GM12878 (cell line): Measurements from ENCODE around the gene CAMTA1. TPM values are rescaled to one million over a fixed set of nuclear protein-coding genes. Genes with fewer than 3 reads are reported as not detected.
A peak's percentile ranks its signal among the peaks of the same experiment; 100 is the strongest.

Experiments
- ATAC-seq: fragments of 200-7000 bp; cut with Tn5 transposase; 3 replicates; pipeline ENCODE4 v1.9.1; 2020; ENCODE audit warnings: mild to moderate bottlenecking, moderate library complexity
- BruUV-seq: library from RNA; stranded (reverse); fragments of 400-500 nt; replicated peaks from 2 replicates; lab custom pipeline; 2021; lab: Mats Ljungman, UMichigan
- CTCF ChIA-PET: fragments of 300-600 bp; sonication (Branson Sonifier 250); formaldehyde crosslinking; extraction: SDS; loops from one replicate; lab custom pipeline; 2021; ENCODE audit warnings: inconsistent platforms; lab: Yijun Ruan, JAX
- POLR2A ChIA-PET: fragments of 350-600 bp; formaldehyde crosslinking; extraction: SDS; loops from one replicate; lab custom pipeline; 2021; ENCODE audit warnings: inconsistent platforms; lab: Charles Lee
- RAD21 ChIA-PET: fragments of 300-600 bp; sonication (Branson Sonifier 250); formaldehyde crosslinking; loops from one replicate; lab custom pipeline; 2023; ENCODE audit warnings: antibody characterized with exemption; ENCODE audit not compliant: unreplicated experiment; lab: Charles Lee
- SMC1A ChIA-PET: fragments of 300-600 bp; sonication (Branson Sonifier 250); formaldehyde crosslinking; loops from one replicate; lab custom pipeline; 2023; ENCODE audit not compliant: unreplicated experiment, uncharacterized antibody; lab: Charles Lee
- DNase-seq: peaks from one replicate; pipeline ENCODE4 v3.0.0-alpha.2; 2011; ENCODE audit warnings: low read depth, low spot score
- FAIRE-seq: peaks from 3 replicates; lab custom pipeline; 2011; peaks lifted over from hg19 to GRCh38; lab: Jason Lieb, UNC
- H2AFZ ChIP-seq: 2 replicates; pipeline ENCODE4 v1.6.0; 2011; ENCODE audit warnings: low read depth, low read length, control low read depth; ENCODE audit not compliant: control insufficient read depth
- H3K27ac ChIP-seq: 2 replicates; pipeline ENCODE4 v1.5.1; 2011; ENCODE audit warnings: control low read depth; ENCODE audit not compliant: control insufficient read depth, insufficient read depth
- H3K27me3 ChIP-seq, 2 experiments: replicated peaks in 1 of 2; 2 replicates each; pipeline versions ENCODE4 v1.6.0 to v1.6.1; 2011; ENCODE audit warnings: low read length in 1 of 2; ENCODE audit not compliant: control insufficient read depth in 2 of 2, insufficient read depth in 2 of 2
- H3K36me3 ChIP-seq, 2 experiments: 2 replicates each; pipeline ENCODE4 v1.5.1; 2011; ENCODE audit warnings: low read length in 1 of 2; ENCODE audit not compliant: control insufficient read depth in 2 of 2, insufficient read depth in 2 of 2
- H3K4me1 ChIP-seq: 2 replicates; pipeline ENCODE4 v1.6.1; 2011; ENCODE audit warnings: mild to moderate bottlenecking, low read length, moderate library complexity, mixed read lengths; ENCODE audit not compliant: control insufficient read depth, insufficient read depth
- H3K4me2 ChIP-seq: 2 replicates; pipeline ENCODE4 v1.6.0; 2011; ENCODE audit warnings: control low read depth; ENCODE audit not compliant: control insufficient read depth, insufficient read depth
- H3K4me3 ChIP-seq: fragments of 200-600 bp; sonication (generic); 2 replicates; pipeline ENCODE4 v1.5.1; 2016
- H3K79me2 ChIP-seq: 2 replicates; pipeline ENCODE4 v1.6.0; 2011; ENCODE audit warnings: low read length; ENCODE audit not compliant: control insufficient read depth, insufficient read depth
- H3K9ac ChIP-seq: 2 replicates; pipeline ENCODE4 v1.8.0; 2011; ENCODE audit warnings: low read length, control low read depth, mixed read lengths; ENCODE audit not compliant: control insufficient read depth, insufficient read depth
- H3K9me3 ChIP-seq: replicated peaks from 3 replicates; pipeline ENCODE4 v1.5.1; 2011; ENCODE audit warnings: mild to moderate bottlenecking, low read length; ENCODE audit not compliant: control insufficient read depth, insufficient read depth
- H4K20me1 ChIP-seq: 2 replicates; pipeline ENCODE4 v1.6.0; 2011; ENCODE audit not compliant: control insufficient read depth, insufficient read depth
- NR2C1 ChIP-seq: fragments of 450-650 bp; IDR thresholded peaks from 2 replicates; pipeline ENCODE4 v1.6.1; 2017; ENCODE audit warnings: antibody characterized with exemption, mild to moderate bottlenecking, moderate library complexity
- NR2F1 ChIP-seq: fragments of 450-650 bp; conservative IDR thresholded peaks from 2 replicates; pipeline ENCODE4 v1.6.1; 2017; ENCODE audit warnings: mild to moderate bottlenecking
- RAD51 ChIP-seq: fragments of 450-650 bp; IDR thresholded peaks from 2 replicates; pipeline ENCODE4 v1.6.1; 2016; ENCODE audit warnings: moderate library complexity, mild to moderate bottlenecking, inconsistent platforms
- RUNX3 ChIP-seq: IDR thresholded peaks from 2 replicates; pipeline ENCODE4 v1.6.1; 2012; ENCODE audit warnings: low read length, inconsistent platforms
- SPI1 ChIP-seq: IDR thresholded peaks from 2 replicates; pipeline ENCODE4 v1.6.1; 2011; ENCODE audit warnings: low read depth, mild to moderate bottlenecking, low read length, moderate library complexity, borderline replicate concordance; ENCODE audit not compliant: insufficient read depth
- ZZZ3 ChIP-seq: IDR thresholded peaks from 2 replicates; pipeline ENCODE4 v1.6.1; 2011; ENCODE audit warnings: low read depth; ENCODE audit not compliant: control insufficient read depth, insufficient read length
- WGBS: methylation state at CpG from one replicate; pipeline ENCODE4 v1.1.6; 2016; ENCODE audit warnings: low lambda C conversion rate; ENCODE audit not compliant: insufficient replicate concordance, insufficient coverage; ENCODE audit errors: missing lambda C conversion rate; 5-methylcytosine and 5-hydroxymethylcytosine counted together
- in situ Hi-C: fragments of 300-500 bp; cut with MboI; formaldehyde crosslinking; loops from 9 replicates; pipeline ENCODE4 v1.14.3; 2018; ENCODE audit warnings: mixed read lengths
- intact Hi-C: fragments of 100-400 bp; cut with micrococcal nuclease; formaldehyde crosslinking; loops from one replicate; pipeline ENCODE4 v1.14.2; 2022; ENCODE audit not compliant: unreplicated experiment
- polyA plus RNA-seq, 11 experiments: library from polyadenylated mRNA; depleted of rRNA in 4 of 11; unstranded in 6 of 11; stranded (reverse) in 5 of 11; fragments of >200 nt; fragmentation: Nextera tagmentation in 4 of 11; fragmentation: Illumina TruSeq in 1 of 11; extraction: Ambion mirVana in 4 of 11; extraction: Trizol in 1 of 11; gene quantifications; 1 replicate in 1 of 11; 2 replicates in 10 of 11; pipeline versions ENCODE4 v1.2.1 to v1.2.3, GENCODE V29; 2011 to 2016; ENCODE audit warnings: inconsistent platforms in 2 of 11, missing spikeins in 2 of 11, low read depth in 1 of 11
- total RNA-seq, 4 experiments: library from RNA; depleted of rRNA in 3 of 4; stranded (reverse); fragments of >200 nt in 3 of 4; fragmentation: Illumina TruSeq in 1 of 4; extraction: Trizol in 1 of 4; gene quantifications; 2 replicates each; pipeline versions ENCODE4 v1.2.1 to v1.2.3, GENCODE V29; 2013 to 2021

CAMTA1 gene
- total and polyA plus RNA-seq, 10 of the 15 experiments (the other 5 are each of a cell fraction or from before 2014, with no cell fraction given) = 37.7 to 148 (median 76.4) TPM

DNA sequence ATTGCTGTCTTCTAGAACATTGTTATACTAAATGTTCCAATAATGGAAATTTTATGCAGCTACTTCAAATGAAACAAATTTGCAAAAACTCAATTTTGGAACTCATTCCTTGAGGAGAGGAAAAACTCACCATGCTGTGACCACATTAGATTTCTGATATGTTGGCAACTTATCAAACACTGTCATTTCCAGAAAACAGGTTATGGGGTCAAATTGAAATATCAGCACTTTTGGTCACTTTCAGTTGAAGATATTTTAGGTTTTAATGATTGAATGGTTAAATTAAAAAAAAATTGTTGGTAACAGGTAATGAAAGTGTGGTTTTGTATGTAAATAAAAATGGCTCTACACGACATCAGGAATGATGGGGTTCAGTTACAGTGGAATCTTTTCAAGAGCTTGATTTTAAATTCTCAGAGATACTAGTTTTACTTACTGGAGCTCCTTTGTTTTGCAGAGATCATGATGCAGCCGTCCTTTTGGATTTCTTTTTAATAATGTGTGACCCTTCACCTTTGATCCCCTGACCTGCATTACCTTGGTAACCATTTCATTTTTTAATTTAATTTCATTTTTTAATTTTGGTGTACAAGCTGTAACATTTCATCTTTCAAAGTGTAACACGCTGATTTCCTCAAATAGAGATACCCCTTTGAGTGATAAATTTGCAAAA is 86.2 kb downstream of the CAMTA1 start:
- Histone ChIP-seq H3K4me2 (no peak overlapping the region), H4K20me1 (no peaks in the 10 kb centered on the region)
- POLR2A ChIA-PET = no interaction called here
- CTCF ChIA-PET = interaction anchor here (1.1 to 9.2 kb wide), 4 partner anchors 13 to 76 kb away, joined by 3 to 52 read pairs (median 8); no protein-coding TSS in a partner anchor
- FAIRE-seq (no peak), ATAC-seq (no peak)
- SMC1A ChIA-PET = interaction anchor here (0.6 to 7.4 kb wide), 7 partner anchors 9 to 80 kb away, joined by 3 to 68 read pairs (median 4); no protein-coding TSS in a partner anchor
- no peak for TF ChIP-seq SPI1
- peak; percentile 81 for TF ChIP-seq NR2F1
- no peak for TF ChIP-seq ZZZ3
- TF ChIP-seq NR2C1 = peak; percentile 77
- TF ChIP-seq, all 136 proteins: peak for 2
- intact Hi-C loops (no loop called here), in situ Hi-C loops (no loop called here)
- WGBS = 92% methylated on average over 3 of the region's 3 CpGs
- Histone ChIP-seq H3K9ac (no peak overlapping the region), H3K9me3 (no peaks in the 10 kb centered on the region), H3K4me1 (peaks cover 16% of the 10 kb centered on the region), H3K4me3 (no peak overlapping the region), H2AFZ (no peak overlapping the region), H3K79me2 (peaks cover 2% of the 10 kb centered on the region), H3K27ac (no peak overlapping the region), H3K27me3 (no peaks in the 10 kb centered on the region), H3K36me3 (peaks cover 0 to 5% of the 10 kb centered on the region in 2 experiments)
- RAD21 ChIA-PET = interaction anchor here (1.0 to 1.9 kb wide), 3 partner anchors 15 to 50 kb away, joined by 3 to 5 read pairs (median 3); no protein-coding TSS in a partner anchor
- BruUV-seq = no TSS peak
- DNase-seq = no peak

DNA sequence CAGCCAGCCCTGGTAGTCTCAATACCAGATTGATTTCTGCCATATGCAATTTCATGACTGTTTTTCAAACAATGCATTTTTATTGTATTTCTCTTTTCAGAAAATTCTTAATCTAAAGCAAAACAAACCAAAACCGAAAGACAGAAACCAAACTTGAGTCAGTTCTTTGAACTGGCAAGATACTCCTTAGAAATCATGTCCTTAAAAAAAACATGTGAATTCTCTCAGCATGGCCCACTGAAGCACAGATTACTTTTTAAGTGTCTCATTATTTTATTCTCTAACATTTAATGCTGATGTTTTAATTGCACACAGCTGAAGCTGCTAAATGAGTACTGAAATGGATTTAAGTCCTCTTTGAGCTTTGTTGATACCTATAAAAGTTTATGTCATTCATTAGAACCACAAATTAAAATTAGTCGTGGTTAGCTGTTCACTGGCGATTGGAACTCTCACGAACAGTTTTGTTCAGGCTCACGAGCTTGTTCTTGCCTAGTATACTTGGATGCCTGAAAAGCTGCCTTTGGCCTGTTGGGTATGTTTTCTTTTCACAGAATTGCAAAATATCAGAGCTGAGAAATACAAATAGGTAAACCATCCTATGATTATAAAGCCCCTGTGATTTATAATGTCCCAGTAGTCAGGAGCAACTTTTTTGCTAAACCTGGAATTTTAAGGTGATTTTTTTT is 87.5 kb downstream of the CAMTA1 start:
- Histone ChIP-seq H2AFZ (no peak overlapping the region), H3K27ac (no peak overlapping the region), H3K4me2 (no peak overlapping the region), H3K36me3 (peaks cover 3 to 9% of the 10 kb centered on the region in 2 experiments), H3K4me1 (peaks cover 16% of the 10 kb centered on the region), H4K20me1 (no peaks in the 10 kb centered on the region), H3K4me3 (no peak overlapping the region), H3K9me3 (no peaks in the 10 kb centered on the region), H3K27me3 (no peaks in the 10 kb centered on the region), H3K79me2 (peaks cover 2% of the 10 kb centered on the region), H3K9ac (no peak overlapping the region)
- ChIA-PET SMC1A (interaction anchor here (0.8 to 7.4 kb wide), 9 partner anchors 10 to 342 kb away, joined by 3 to 68 read pairs (median 3); no protein-coding TSS in a partner anchor), POLR2A (interaction anchor here (0.6 kb wide), 1 partner anchor 48 kb away, joined by 4 read pairs; no protein-coding TSS in a partner anchor), CTCF (interaction anchor here (0.6 to 9.2 kb wide), 9 partner anchors 12 to 174 kb away, joined by 3 to 52 read pairs (median 4); partner anchors contain the start of gene CAMTA1), RAD21 (interaction anchor here (0.7 to 1.9 kb wide), 3 partner anchors 16 to 75 kb away, joined by 3 to 5 read pairs (median 4); no protein-coding TSS in a partner anchor)
- in situ Hi-C loops (no loop called here), intact Hi-C loops (no loop called here)
- WGBS = 97% methylated on average over 5 of the region's 5 CpGs
- DNase-seq (no peak), ATAC-seq (no peak), FAIRE-seq (no peak)
- TF ChIP-seq RAD51 = no peak
- TF ChIP-seq RUNX3 = peak; percentile 9; the same call in 1 of the 2 replicates
- TSS peak; percentile 8 for BruUV-seq
